ENCODE measurements around the gene TRPC6.
"Not testable (repeated sequence)": the region's sequence is repeated elsewhere in the genome, so short reads cannot be mapped to it uniquely, and the experiment has no call there.

Gene TRPC6

GRCh38 chr11:101446238-101446637 is 137.6 kb downstream of the TRPC6 start:
- DNase-seq = no peak

GRCh38 chr11:101445761-101446160 is 138.0 kb downstream of the TRPC6 start:
- DNase-seq = no peak

DNA sequence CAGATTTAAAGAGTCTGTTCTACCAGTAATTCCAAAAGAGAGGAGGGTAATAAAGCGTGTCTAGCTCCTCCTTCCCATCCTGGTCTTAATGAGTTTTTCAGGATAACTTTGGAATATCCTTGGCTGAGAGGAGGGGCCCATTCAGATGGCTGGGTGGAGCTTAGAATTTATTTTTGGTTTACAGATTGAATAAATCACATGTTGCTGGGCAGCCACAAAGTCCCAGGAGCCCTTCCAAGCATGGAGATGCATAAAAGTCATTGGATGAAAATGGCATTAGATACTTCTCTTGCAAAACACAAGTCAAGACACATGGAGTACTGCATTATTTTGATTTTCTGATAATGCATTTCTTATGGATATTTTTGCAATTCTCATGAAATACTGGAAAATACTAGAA is 139.0 kb downstream of the TRPC6 start:
- no peak for DNase-seq

DNA sequence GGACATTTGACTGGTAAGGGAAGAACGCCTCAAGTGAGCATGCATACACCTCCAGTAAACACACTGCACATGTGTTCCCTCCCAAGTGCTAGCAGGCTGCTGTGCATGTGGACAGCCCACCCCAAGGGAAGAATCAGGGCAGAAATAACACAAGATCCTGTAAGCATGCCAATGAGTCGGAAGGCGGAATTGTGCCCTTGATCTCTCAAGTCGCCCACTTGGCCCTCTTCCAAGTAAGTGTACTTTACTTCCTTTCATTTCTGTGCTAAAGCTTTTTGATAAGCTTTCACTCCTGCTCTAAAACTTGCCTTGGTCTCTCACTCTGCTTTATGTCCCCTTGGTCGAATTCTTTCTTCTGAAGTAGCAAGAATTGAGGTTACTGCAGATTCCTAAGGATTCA is 139.6 kb downstream of the TRPC6 start:
- no peak for DNase-seq

DNA sequence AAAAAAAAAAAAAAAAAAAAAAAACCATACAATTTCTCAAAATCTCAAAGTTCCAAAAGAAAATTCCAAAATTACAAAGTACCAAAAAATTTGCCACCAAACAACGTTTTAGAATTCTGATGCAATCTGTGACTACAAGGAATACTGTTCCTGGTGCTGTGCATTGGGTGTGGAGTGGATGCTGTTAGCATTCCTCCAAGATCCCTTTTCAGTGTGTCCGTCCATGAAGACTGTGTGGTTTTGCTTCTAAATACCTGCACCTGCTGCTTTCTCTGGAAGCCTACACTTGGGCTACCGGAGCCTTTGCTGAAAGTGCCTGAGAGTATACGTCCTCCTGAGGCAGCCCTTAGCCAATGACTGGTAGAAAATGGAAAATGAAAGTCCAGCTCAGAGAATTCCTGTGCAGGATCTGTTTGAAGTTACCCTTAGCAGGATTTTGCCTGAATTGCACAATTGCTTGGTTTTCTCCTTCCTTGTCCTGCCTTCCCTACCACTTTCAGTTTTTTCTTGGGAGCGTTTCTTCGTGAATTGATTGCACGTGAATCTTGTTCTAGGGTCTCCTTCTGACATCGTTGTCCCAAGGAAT is 140.8 kb downstream of the TRPC6 start:
- no peak for DNase-seq

DNA sequence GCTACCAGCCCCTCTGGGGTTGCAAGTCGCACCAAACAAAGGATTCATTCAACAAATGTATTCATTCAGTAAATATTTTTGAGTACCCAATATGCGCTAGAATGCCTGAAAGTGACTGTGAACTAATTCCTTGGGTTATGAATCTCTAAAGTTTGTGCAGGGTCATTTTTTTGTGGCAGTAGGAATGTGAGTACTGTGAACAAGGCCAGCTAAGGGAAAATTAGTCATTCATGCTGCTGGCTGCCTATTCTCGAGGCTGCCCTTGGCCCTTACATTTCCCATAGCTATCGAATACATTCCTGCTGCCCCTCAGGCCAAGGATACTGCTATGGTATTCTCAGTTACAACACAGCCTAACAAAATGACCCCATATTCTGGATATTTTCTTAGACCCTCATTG is 141.6 kb downstream of the TRPC6 start:
- no peak for DNase-seq

GRCh38 chr11:101441747-101442146 is 142.1 kb downstream of the TRPC6 start:
- no peak for DNase-seq

- no peak for DNase-seq
Measured at GRCh38 chr11:101439488-101439887, 144.3 kb downstream of the TRPC6 start.

GRCh38 chr11:101438708-101439107 is 145.1 kb downstream of the TRPC6 start:
- not testable (repeated sequence) for DNase-seq

DNA sequence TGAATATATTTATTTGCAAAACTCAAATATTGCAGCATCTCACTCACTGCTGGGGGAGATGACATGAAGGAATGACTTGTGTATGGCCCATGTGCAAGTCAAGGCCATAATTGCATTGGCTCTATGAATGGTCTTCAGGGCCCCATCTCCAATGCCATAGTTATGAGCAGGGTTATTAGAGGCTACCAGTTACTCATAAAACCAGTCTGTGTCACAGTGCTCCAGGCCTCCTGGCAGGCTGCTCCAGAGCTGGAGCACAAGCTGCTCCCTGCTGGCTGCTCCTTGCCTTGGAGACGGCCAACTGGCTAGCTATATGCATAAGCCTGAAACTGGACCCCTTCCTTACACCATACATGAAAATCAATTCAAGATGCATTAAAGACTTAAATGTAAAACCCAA is 145.7 kb downstream of the TRPC6 start:
- no peak for DNase-seq

DNA sequence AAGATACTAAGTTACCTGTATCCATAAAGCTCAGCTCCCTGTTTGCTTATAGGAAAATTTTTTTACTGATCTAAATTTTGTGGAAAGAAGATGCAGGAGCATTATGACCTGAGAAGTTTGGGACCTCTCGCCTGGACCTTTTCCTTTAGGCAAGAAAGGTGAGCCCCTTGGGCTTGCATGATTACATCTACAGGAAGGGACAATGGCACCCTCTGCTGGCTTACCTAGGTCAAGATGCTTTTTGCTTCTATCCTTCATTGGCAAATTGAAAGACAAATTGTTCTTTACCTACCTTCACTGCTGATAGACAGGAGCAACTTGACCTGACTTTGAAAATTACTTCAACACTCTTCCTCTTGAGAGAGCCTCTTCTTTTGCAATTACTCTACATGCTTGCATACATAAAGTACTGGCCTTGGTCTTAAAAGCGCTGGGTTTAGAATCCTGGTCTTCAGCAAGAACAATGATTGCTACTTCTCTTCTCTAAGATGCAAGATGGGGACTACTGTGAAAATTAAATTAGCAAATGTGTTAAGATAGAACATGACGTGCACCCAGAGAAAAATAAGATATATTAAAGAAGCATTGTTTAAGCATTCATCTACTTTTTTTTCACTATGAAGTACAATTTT is 147.2 kb downstream of the TRPC6 start:
- DNase-seq = peak; percentile 2 to 5

GRCh38 chr11:101435408-101435973 is 148.3 kb downstream of the TRPC6 start:
- DNase-seq = no peak

DNA sequence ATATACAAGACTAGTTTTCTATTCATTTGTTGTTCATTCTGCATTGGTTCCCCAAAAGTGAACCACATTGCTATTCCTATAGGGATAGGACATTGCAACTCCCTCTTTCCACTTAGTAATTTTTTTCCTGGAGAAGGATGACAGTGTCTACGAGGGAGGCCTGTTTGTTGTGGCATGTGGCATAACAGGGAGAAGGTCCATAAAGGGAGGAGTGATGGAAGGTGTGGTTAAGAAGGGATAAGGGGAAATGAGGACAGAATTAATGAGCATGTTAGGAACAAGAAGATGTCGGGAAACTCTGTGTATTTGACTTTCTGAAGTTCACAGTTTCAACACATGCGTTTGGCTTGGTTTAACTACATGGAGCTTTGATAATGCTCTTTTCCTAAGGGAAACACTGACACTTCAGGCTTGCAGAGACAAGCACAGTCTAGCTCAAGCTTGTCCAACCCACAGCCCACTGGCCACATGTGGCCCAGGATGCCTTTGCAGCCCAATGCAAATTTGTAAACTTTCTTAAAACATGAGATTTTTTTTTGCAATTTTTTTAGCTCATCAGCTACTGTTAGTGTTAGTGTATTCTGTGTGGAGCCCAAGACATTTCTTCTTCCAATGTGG is 149.7 kb downstream of the TRPC6 start:
- DNase-seq = no peak

DNA sequence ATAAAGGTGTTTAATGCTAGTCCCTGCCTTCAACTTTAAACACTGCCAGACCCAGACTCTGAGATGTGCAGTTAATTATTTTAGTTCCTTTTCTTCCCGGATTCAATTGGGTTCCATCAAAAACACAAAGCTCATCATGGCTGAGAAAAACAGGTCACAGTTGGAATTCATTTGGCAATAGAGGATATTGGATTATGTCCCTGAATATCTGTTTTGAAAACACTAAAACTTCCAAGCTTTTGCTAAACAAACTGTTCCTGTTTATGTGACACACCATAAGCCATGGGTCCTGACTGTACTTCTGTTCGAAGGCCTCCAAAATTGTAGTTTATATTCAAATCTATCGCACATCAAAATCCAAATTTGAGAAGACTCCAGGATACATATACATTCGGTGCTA is 150.7 kb downstream of the TRPC6 start:
- no peak for DNase-seq

- no peak for DNase-seq
Measured at GRCh38 chr11:101429703-101430540, 153.9 kb downstream of the TRPC6 start.

DNA sequence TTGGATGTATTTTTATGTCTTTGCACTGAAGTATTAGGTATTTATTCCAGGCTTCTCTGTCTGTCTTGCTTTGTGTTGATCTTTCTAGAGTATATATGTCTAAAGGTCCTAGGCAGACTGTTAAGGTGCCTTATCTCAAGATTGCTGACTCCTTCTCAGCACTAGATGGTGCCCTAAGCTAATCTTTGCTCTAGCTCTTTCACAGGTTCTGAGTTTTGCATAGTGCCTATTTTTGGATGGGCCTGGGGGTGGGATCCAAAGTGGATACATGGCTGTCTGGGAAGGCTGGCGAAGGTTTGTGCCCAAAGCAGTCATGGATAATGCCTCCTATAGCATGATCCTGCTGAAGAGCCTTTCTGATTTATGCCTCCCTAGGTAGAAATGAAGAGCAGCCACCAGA is 154.9 kb downstream of the TRPC6 start:
- no peak for DNase-seq

GRCh38 chr11:101407324-101407723 is 176.5 kb downstream of the TRPC6 start:
- DNase-seq = no peak
